GM19468 (cell line): ENCODE measurements around the gene FMOD.

Experiments used
- ATAC-seq: cut with Tn5 transposase; IDR thresholded peaks from one replicate; pipeline ENCODE4 v1.9.1; 2021; ENCODE audit warnings: mild to moderate bottlenecking, moderate library complexity, moderate number of reproducible peaks; ENCODE audit not compliant: unreplicated experiment; ENCODE audit errors: extremely low read depth

Gene FMOD

DNA sequence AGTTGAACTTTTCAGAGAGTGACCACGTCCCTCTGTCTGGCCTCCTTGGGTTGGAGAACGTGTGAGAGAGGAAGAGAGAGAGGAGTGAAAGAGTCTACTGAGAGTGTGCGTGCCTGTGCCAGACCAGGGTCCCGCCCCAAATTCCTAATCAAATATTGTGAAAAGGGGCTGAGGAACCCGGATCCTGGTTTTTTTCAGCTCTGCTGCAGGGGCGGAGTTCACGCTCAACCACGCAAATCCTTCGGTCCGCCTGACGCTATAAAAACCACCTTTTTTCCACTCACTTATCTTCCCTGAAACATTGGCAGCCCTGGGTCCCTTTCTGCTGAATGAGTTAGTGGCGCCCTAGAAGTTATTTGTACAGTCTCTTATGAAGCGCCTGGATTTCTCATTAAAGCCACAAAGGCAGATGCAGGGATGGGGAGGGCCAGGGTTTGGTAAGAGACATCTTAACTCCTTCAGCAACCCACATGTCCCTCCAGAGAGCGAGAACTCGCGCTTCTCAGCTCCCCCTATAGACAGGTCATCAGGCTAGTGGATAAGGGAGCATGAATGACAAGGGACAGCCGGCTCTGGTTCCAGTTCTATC lies at the start of gene FMOD:
FMOD (minus strand) TSS at position 86 of the 589 bp plus-strand sequence. CDS start 2,852 bp downstream, outside the sequence.
- ATAC-seq, result no peak

DNA sequence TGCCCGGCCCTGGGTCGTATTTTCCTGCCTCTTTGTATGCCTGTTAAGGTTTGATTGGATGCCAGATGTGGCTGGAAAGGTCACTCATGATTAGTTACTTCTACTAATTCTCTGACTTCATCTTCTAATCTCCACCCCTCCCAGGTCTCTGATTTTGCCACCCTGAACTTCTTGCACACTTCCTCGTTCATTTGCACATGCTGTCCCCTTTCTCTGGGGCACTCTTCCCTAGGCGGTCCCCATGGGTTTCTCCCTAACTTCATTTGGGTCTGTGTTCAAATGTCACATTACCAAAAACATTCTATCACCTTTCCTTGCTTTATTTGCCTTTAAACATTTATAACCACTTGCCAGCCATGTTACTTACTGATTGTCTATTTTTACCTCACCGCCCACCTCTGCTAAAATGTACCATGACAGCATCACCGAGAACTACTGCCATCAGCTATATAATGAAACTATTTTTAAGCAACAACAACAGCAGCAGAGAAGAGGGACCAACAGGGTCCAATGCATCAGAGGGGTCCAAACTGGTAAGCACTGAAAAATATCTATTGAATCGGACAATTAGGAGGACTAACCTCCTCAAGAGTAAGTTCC lies 45.8 kb upstream of the FMOD start:
- no peak for ATAC-seq

DNA sequence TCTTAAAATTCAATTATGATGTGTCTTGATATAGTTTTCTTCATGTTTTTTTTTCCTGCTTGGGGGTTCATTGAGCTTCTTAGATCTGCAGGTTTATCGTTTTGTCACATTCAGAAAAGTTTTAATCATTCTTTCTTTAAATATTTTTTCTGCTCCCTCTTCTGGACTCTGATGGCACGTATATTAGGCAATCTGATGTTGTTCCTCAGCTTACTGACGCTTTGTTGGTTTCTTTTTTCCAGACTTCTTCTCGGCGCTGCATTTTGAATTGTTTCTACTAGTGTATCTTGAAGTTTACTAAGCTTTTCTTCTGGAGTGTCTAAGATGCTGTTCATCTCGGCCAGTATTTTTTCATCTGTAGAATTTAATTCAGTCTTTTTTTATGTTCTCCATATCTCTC lies 44.8 kb upstream of the FMOD start:
- no peak for ATAC-seq

DNA sequence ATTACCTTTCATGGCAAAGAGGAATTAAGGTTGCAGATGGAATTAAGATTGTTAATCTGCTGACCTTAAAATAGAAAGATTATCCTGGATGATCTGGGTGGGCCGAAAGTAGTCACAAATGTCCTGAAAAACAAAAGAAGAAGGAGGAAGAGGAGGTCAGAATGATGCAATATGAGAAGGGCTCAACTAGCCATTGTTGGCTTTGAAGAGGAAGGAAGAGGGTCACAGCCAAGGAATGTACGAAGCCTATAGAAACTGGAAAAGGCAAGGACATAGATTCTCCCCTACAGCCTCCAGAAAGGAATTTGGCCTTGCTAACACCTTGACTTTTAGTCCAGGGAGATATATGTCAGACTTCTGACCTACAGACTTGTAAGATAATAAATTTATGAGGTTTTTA lies 39.4 kb upstream of the FMOD start:
- no peak for ATAC-seq

DNA sequence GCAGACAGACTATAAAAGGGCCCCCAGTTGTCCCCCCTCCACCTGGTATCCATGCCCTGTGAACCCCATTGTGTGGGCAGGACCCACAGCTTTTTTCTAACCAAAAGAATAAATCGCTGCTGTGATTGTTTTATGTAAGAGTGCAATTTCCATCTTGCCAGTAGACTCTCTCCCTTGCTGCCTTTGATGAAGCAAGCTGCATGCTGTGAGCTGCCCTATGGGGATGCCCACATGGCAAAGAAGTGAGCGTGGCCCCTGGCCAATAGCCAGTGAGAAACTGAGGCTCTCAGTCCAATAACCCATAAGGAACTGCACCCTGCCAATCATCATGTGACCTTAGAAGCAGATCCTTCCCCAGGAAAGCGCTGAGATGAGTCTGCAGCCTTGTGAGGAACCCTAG lies 37.8 kb upstream of the FMOD start:
- no peak for ATAC-seq

DNA sequence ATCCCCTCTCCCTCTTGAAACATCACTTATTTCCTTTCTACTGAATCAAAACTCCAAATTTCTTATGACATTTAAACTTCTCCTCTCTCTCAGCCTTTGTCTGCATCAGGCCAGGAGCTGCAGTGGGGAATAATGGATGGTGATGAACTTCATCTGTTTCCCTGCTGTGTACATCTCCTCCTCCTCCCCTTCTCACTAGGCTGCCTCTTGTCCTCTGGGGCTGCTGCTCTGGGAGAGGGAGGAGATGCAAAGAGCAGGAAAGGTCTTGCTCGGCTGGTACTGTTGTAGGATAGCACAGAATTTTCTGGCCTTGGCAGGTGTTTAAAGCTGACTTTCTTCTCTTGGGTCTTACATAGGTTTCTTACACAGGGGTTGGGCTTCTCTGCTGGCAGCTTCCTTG lies 31.1 kb upstream of the FMOD start:
- ATAC-seq, result no peak

DNA sequence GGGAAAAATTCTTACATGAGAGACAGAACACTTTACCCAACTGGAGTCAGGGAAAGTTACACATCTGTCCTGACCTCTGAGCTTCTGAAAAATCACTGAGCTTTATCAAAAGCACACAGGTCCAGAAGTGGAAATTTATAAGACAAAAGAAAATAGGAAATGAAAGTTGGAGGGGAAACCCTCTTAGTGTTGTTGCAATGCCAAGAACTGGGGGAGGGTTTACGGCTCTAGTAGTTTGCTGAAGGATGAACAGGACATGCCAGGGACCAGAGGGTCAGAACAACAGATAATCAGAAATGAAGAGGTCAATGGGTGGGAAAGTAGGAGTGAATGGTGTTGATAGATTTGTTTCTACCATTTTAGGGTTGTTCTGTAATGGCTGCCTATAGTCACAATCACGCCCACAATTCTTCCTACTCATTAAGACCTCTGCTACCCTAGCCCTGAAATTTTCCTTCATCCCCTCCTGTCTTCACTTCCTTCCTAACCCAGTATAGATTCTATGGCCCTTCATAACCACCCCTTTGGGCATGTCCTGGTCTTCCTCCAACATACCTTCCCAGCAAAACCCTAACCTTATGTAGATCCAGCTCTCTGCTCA lies 30.3 kb upstream of the FMOD start:
- ATAC-seq, result no peak

DNA sequence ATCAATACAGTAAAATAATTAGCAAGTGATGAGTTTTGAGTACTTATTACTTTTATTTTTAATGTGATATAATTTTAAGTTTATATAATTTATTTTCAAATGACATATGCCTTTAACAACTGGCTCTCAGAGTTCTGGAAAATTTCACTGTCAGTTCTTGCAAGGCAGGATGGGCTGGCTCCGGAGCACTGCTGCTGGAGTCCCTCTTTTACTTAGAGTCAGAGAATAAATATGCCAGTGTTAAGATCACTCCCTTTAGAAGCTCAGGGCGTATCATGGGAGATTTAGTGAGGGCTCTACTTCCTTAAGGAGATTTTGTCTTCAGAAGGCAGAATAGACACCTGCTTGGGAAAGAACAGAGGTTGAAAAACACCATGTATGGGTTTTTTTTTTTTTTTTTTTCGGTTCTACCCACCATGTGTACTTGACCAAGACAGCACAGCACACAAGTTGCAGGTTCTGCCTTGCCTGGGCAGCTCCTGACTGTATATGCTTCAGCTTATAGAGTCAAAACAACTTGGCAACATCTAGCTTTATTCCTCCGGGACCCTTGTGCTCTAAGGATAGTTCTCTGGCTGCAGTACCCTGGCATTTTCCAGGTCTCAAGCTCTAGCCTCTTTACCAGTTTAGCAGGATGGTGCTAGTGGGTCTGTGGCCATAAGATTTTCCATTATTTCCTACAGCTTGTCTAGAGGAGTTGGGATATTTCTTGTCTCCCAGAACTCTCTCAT lies 29.7 kb upstream of the FMOD start:
- no peak for ATAC-seq

DNA sequence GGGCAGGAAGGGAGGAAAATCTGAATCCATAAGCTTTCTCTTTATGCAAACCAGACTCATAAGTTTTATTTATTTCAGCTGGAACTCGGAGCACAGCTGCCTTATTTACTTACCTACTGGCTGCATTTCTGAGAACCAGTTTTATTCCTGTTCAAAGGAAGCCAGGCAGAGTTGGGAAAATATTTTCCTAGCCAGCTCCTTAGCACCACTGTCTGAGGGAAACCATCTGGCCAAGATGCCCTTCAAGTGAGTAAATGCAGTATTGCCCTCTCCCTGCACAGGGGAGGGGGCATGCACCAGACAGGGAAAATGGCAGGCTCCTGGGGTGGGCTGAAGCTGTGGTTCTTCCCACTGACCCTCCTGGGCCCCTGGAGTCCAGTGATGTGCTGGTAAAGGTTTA lies 28.9 kb upstream of the FMOD start:
- ATAC-seq, result no peak

DNA sequence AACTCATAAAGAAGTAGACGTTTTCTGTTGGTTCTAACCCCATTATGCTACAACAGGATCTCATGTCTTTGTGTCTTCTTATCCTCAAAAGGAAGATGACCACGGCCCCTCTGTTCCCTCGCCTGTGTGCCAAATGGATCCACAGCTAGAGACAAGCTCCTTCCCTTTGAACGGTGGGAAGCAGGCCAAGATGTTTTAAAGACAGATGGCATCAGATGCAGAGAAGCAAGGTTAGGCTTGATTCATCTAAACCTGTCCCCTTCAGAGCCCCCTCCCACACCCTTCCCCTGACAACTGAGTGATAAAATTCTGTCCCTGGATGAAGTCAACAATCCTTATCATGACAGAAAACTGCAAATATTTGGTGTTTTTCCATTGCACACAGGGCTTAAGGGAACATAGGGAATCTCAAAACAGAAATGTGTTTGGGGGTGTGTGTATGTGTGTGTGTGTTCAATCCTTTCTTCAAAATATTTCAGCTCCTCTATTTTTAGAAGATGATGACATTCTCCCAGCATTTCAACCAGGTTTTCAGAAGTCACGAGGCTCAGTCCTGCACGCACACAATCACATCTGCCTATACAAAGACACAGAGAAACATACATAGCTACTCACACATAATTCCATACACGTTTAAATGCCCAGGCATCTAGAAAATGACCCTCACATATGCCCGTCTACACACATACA lies 27.8 kb upstream of the FMOD start:
- no peak for ATAC-seq

DNA sequence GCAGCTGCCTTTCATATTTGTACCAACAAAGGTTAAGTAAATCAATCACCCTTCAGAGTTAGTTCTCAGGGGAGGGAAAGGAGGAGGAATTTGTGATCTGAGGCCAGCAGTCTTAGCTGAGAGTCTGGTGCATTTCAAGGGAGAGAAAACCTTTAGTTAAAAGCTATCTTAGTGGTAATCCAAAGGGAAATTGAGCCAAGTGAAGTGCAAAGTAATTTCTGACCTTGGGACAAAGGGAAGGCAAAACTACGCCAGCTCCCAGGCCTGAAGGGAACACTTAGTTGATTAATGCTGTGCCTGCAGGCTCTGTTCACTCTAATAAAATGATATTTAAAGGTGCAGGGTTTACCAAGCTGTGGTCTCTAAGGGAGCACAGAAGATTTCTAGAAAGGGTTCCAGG lies 23.1 kb upstream of the FMOD start:
- no peak for ATAC-seq

DNA sequence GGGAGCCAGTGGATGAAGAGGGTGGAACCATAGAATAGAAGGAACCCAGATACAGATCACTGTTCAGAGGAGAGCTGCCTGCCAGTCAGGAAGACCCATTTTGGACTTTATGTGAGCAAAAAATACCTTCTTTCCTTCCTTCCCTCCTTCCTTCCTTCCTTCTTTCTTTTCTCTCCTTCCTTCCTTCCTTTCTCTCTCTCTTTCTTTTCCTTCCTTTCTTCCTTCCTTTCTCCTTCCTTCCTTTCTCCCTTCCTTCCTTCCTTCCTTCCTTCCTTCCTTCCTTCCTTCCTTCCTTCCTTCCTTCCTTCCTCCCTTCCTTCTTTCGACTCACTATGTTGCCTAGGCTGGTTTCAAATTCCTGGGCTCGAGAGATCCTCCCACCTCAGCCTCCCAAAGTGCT lies 22.1 kb upstream of the FMOD start:
- ATAC-seq, result no peak

DNA sequence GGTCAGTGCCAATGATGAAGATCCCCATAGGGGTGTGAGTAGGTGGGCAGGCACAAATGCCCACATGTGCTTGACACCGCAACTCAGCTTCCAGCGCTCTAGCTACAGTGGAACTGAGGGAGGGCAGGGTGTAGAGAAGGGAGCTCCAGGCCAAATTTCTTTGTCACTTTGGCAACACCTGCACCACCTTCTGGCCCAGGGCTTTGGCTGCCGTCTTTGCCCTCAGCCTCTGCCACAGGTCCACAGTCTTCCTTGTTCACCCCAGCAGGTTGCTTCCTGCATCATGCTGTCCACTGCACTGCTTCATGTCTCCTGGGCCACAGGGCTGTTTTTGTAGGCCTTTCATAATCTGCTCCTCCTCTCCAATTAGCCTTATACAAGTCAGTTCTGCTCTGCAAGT lies 20.4 kb upstream of the FMOD start:
- ATAC-seq, result no peak

DNA sequence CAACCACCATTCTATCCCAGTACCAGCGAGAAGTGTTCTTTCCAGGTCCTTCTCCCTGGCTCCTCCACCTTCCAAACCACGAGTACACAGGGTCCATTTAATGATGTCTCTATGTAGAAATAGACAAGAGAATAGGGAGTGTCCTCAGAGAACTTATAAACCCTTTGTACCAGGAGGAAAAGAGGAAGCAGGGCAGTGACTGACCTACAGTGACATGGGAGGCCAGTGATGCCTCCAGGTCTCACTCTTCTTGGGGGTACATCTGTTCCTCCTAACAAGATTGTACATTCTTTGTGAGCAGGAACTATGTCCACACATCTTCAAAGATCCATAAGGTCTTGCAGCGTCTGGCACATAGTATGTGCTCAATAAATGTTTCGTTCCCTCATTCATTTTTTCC lies 18.7 kb upstream of the FMOD start:
- ATAC-seq, result no peak

DNA sequence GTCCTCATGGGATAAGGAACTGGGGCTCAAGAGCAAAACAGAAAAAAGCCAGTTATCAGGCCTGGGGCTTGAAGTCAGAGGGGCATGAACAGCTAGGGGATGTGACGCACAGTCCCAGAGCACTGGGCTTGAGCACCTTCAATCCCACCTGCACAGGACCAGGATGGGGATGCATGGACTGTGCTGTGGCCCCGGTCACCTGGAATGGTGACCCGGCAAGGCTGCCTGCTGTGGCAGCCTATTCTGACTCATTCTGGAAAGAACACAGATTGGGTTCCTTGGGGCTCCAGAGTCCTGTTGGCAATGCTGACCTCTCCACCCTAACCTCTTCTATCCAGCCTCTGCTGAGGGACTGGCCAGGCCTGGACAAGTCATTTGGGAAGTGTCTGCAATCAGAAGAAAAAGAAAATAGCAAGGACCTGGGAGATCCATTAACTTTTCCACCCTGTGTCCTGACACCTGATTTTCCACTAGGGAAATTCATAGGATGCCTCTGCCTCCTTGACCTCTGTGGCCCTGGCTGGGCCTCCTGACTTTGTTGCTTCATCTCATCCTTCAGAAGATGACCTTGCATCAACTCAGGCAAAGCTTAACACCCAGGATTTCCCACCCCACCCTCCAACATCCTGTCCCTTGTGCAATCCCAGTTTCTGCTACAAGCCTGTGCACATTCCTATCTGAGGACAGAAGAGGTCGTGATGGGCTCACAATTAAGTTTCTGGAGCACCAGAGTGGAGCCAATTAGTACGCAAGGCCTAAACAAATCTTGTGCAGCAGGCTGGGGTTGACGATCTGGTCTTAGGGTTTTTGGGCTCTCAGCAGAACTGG lies 17.9 kb upstream of the FMOD start:
- no peak for ATAC-seq

DNA sequence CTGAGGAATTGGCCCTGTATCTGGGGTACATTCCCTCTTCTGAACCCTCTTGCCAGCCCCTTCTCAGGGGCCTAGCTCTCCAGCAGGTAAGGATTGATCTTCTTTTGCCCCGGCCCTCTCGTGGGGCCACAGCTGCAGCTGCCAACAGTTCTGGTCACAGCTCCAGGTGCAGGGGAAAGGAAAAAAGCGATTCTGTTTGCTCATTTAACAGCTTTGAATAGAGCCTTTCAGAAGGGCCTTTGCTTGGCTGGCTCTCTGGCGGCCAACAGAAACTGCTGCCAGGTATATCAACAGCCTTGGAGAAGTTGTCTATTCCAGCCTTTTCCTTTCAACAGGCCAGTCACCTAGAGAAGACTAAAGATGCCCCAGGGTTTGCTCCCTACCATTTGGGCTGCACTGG lies 16.1 kb upstream of the FMOD start:
- ATAC-seq, result no peak

DNA sequence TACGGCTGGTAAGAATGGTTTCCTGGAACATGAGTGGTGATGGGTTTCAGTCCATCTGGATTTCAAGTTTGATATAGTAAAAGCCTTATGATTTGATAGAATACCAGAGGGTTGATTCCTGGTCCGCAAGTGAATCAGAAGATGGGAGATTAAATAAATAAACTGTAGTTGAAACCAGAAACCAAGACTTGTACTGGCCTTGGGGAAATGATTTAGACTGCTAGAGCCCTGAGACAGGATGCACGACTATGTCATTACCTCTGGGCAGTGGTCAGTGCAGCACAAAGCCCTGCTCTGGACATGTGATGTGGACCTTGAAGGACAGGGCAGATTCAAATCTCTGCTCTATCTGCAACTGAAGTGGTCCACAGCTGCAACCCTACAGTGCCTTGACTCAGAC lies 15.6 kb upstream of the FMOD start:
- ATAC-seq, result no peak

DNA sequence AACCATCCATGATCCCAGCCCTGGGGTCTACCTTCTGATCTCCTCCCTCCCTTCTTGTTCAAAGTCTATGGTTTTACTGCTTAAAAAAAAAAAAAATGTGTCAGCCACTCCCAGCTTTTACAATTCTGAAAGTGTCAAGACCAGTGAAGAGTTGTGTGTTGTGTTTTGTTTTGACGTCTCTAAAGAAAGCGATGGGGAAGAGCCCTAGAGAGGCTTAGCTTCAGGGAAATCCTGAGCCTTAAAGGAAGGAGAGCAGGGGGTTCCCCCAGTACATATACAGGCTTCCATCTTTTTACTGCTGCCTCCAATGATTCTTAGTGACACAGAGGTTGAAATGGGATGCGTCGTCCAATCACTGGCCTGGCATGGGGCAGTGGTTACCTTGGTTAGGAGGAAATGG lies 13.9 kb upstream of the FMOD start:
- ATAC-seq, result no peak

DNA sequence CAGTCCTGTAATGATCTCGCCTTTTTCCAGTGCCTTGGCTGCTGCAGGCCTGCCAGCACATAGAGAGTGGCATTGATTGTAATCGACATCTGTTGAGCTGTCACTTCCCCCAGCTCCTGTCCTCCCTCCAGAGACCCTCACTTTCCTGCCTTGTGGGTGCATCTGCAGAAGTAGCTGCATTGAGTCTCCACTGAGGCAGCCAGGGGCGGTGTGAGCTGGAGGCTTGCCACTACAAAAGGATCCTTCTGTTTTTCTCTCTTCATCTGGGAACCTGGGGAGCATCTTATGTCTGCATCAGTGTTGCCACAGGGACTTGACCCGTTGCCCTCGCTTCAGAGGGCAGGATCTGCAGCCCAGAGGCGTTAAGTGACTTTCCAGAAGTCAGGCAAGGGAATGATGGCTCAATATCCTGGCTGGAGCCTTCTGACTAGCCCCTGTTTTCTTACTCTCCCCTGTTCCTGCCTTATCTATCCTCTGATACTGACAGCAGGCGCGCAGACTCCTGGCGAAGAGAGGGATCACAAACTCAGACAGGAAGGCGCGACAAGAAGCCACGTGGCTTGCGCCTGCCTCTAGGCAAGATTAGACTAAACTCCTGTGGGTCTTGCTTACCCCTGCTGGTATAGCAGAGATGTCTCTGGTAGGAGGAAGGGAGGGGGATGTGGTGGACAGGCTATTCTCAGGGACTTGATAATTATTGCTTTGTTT lies 13.3 kb upstream of the FMOD start:
- ATAC-seq, result no peak

DNA sequence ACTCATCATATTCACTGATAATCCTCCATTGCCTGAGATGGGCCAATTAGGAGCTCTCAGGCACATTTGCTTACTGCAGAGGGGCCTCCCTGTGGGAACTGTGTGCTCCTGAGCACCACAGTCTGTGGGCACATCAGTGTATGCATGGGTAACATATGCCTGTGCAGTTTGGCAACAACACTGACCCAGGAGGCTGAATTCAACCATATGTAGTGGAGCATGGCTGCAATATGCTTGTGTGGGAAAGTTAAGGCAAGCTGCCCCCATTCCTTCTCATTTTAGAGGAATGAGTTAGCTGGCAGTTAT lies 11.8 kb upstream of the FMOD start:
- no peak for ATAC-seq
